ENCODE results near the gene ARID1B. TPM values are rescaled to one million over a fixed set of nuclear protein-coding genes. Genes with fewer than 3 reads are reported as not detected.

Gene ARID1B
- total and polyA plus RNA-seq, 9 of the 15 experiments (the other 6 are each of a cell fraction or from before 2014, with no cell fraction given): 12.5 to 50.5 (median 25.8) TPM

DNA sequence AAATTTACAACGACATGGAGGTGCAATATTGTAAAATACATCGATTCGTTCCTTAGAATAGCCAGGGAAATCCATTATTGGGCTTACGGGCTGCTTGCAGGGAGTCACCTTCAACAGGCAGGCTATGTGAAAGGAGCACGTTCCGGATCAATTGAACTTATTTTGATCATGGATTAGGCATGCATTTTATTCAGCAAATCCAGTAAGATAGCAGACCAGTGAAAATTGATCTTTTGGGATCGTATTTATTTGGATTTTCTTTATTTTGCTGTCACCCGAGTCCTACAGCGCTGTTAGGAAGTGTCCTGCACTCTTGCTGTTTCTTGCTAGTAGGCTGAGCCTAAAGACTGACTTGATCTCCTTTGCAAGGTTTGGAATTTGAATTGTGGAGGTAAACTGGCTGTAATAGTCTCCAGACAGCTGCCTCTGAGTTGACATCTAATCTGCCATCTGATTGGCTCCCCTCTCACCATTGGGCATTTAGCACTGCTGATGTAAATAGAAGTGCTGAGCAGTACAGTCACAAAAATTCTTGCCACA, 3.0 kb downstream of the ARID1B start (continued):
- TF ChIP-seq, protein P1, sequence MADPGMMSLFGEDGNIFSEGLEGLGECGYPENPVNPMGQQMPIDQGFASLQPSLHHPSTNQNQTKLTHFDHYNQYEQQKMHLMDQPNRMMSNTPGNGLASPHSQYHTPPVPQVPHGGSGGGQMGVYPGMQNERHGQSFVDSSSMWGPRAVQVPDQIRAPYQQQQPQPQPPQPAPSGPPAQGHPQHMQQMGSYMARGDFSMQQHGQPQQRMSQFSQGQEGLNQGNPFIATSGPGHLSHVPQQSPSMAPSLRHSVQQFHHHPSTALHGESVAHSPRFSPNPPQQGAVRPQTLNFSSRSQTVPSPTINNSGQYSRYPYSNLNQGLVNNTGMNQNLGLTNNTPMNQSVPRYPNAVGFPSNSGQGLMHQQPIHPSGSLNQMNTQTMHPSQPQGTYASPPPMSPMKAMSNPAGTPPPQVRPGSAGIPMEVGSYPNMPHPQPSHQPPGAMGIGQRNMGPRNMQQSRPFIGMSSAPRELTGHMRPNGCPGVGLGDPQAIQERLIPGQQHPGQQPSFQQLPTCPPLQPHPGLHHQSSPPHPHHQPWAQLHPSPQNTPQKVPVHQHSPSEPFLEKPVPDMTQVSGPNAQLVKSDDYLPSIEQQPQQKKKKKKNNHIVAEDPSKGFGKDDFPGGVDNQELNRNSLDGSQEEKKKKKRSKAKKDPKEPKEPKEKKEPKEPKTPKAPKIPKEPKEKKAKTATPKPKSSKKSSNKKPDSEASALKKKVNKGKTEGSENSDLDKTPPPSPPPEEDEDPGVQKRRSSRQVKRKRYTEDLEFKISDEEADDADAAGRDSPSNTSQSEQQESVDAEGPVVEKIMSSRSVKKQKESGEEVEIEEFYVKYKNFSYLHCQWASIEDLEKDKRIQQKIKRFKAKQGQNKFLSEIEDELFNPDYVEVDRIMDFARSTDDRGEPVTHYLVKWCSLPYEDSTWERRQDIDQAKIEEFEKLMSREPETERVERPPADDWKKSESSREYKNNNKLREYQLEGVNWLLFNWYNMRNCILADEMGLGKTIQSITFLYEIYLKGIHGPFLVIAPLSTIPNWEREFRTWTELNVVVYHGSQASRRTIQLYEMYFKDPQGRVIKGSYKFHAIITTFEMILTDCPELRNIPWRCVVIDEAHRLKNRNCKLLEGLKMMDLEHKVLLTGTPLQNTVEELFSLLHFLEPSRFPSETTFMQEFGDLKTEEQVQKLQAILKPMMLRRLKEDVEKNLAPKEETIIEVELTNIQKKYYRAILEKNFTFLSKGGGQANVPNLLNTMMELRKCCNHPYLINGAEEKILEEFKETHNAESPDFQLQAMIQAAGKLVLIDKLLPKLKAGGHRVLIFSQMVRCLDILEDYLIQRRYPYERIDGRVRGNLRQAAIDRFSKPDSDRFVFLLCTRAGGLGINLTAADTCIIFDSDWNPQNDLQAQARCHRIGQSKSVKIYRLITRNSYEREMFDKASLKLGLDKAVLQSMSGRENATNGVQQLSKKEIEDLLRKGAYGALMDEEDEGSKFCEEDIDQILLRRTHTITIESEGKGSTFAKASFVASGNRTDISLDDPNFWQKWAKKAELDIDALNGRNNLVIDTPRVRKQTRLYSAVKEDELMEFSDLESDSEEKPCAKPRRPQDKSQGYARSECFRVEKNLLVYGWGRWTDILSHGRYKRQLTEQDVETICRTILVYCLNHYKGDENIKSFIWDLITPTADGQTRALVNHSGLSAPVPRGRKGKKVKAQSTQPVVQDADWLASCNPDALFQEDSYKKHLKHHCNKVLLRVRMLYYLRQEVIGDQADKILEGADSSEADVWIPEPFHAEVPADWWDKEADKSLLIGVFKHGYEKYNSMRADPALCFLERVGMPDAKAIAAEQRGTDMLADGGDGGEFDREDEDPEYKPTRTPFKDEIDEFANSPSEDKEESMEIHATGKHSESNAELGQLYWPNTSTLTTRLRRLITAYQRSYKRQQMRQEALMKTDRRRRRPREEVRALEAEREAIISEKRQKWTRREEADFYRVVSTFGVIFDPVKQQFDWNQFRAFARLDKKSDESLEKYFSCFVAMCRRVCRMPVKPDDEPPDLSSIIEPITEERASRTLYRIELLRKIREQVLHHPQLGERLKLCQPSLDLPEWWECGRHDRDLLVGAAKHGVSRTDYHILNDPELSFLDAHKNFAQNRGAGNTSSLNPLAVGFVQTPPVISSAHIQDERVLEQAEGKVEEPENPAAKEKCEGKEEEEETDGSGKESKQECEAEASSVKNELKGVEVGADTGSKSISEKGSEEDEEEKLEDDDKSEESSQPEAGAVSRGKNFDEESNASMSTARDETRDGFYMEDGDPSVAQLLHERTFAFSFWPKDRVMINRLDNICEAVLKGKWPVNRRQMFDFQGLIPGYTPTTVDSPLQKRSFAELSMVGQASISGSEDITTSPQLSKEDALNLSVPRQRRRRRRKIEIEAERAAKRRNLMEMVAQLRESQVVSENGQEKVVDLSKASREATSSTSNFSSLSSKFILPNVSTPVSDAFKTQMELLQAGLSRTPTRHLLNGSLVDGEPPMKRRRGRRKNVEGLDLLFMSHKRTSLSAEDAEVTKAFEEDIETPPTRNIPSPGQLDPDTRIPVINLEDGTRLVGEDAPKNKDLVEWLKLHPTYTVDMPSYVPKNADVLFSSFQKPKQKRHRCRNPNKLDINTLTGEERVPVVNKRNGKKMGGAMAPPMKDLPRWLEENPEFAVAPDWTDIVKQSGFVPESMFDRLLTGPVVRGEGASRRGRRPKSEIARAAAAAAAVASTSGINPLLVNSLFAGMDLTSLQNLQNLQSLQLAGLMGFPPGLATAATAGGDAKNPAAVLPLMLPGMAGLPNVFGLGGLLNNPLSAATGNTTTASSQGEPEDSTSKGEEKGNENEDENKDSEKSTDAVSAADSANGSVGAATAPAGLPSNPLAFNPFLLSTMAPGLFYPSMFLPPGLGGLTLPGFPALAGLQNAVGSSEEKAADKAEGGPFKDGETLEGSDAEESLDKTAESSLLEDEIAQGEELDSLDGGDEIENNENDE (IDR thresholded peaks at IDR 0.05; ENCODE audit: low read depth, low read length): no peak
- no peak; the same call in 1 of the 2 replicates for TF ChIP-seq NFRKB (IDR thresholded peaks at IDR 0.05; ENCODE audit: low read depth)
- no peak for TF ChIP-seq CHD4 (IDR thresholded peaks at IDR 0.05; ENCODE audit: insufficient read depth, insufficient replicate concordance, low read depth, low read length, poor library complexity, severe bottlenecking)
- TF ChIP-seq PPARD (CRISPR knock-in tag; IDR thresholded peaks at IDR 0.05): no peak
- 0 out of 2 replicates have a peak, but pooled peaks have one; percentile 38 for TF ChIP-seq SMARCA4 (IDR thresholded peaks at IDR 0.05)
- TF ChIP-seq CBFA2T2 (conservative IDR thresholded peaks at IDR 0.05): no peak
- peak; percentile 54; the same call in 1 of the 2 replicates for TF ChIP-seq POLR2AphosphoS5 (IDR thresholded peaks at IDR 0.05; ENCODE audit: control insufficient read depth, insufficient read depth, low read depth, low read length)
- no peak for TF ChIP-seq SOX6 (IDR thresholded peaks at IDR 0.05)
- no peak for TF ChIP-seq NFIC (IDR thresholded peaks at IDR 0.05)
- TF ChIP-seq PML (IDR thresholded peaks at IDR 0.05; ENCODE audit: low read length): peak; percentile 61; the same call in 1 of the 2 replicates
- TF ChIP-seq, protein P2, sequence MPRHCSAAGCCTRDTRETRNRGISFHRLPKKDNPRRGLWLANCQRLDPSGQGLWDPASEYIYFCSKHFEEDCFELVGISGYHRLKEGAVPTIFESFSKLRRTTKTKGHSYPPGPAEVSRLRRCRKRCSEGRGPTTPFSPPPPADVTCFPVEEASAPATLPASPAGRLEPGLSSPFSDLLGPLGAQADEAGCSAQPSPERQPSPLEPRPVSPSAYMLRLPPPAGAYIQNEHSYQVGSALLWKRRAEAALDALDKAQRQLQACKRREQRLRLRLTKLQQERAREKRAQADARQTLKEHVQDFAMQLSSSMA (CRISPR knock-in tag; IDR thresholded peaks at IDR 0.05): no peak
- TF ChIP-seq TSC22D4 (tag; IDR thresholded peaks at IDR 0.05): no peak
- no peak for TF ChIP-seq FUS (optimal IDR thresholded peaks at IDR 0.05; ENCODE audit: low read depth, low read length)
- no peak for TF ChIP-seq SP2 (IDR thresholded peaks at IDR 0.05; ENCODE audit: extremely low read depth, low read depth, low read length, poor library complexity, severe bottlenecking)
- peak; percentile 49; the same call in 1 of the 2 replicates for TF ChIP-seq GATA2 (CRISPR knock-in tag; IDR thresholded peaks at IDR 0.05)
- TF ChIP-seq CREB1 (IDR thresholded peaks at IDR 0.05): no peak; the same call in 1 of the 2 replicates
- no peak for TF ChIP-seq CREB1 (CRISPR knock-in tag; IDR thresholded peaks at IDR 0.05)
